GM12878 (cell line): Measurements from ENCODE around the gene PAX4. TPM values are rescaled to one million over a fixed set of nuclear protein-coding genes. Genes with fewer than 3 reads are reported as not detected.
A peak's percentile ranks its signal among the peaks of the same experiment; 100 is the strongest.

ENCODE experiments used
- CREM ChIP-seq: IDR thresholded peaks from 2 replicates; pipeline ENCODE4 v1.6.1; 2014; ENCODE audit warnings: antibody characterized with exemption, low read depth
- E2F4 ChIP-seq: IDR thresholded peaks from 2 replicates; pipeline ENCODE4 v1.6.1; 2012; ENCODE audit warnings: low read depth, low read length, improper control_type of control experiment
- EZH2 ChIP-seq: IDR thresholded peaks from 2 replicates; pipeline ENCODE4 v1.6.1; 2012; ENCODE audit warnings: low read depth, mild to moderate bottlenecking, control low read depth, inconsistent platforms, low read length, borderline replicate concordance; ENCODE audit not compliant: control insufficient read depth
- MAX ChIP-seq: IDR thresholded peaks from 2 replicates; pipeline ENCODE4 v1.6.1; 2012; ENCODE audit warnings: low read depth, low read length, improper control_type of control experiment
- MXI1 ChIP-seq: fragments of 150-350 bp; IDR thresholded peaks from 2 replicates; pipeline ENCODE4 v1.6.1; 2011; ENCODE audit warnings: low read depth, mild to moderate bottlenecking, inconsistent platforms, low read length, improper control_type of control experiment
- NFYA ChIP-seq: IDR thresholded peaks from 2 replicates; pipeline ENCODE4 v1.6.1; 2011; ENCODE audit warnings: low read depth, mild to moderate bottlenecking, low read length, improper control_type of control experiment, borderline replicate concordance
- NFYB ChIP-seq: IDR thresholded peaks from 2 replicates; pipeline ENCODE4 v1.6.1; 2011; ENCODE audit warnings: low read depth, mild to moderate bottlenecking, low read length, improper control_type of control experiment, moderate library complexity; ENCODE audit not compliant: insufficient read depth
- NR2F1 ChIP-seq: fragments of 450-650 bp; conservative IDR thresholded peaks from 2 replicates; pipeline ENCODE4 v1.6.1; 2017; ENCODE audit warnings: mild to moderate bottlenecking
- NRF1 ChIP-seq: conservative IDR thresholded peaks from 2 replicates; pipeline ENCODE4 v1.6.1; 2011; ENCODE audit warnings: mild to moderate bottlenecking, low read depth, low read length, improper control_type of control experiment
- PBX3 ChIP-seq: IDR thresholded peaks from 2 replicates; pipeline ENCODE4 v1.6.1; 2011; ENCODE audit warnings: mild to moderate bottlenecking, low read depth, low read length, moderate library complexity; ENCODE audit not compliant: insufficient replicate concordance
- PKNOX1 ChIP-seq: fragments of 450-650 bp; IDR thresholded peaks from 2 replicates; pipeline ENCODE4 v1.6.1; 2016; ENCODE audit warnings: mild to moderate bottlenecking
- RUNX3 ChIP-seq: IDR thresholded peaks from 2 replicates; pipeline ENCODE4 v1.6.1; 2012; ENCODE audit warnings: low read length, inconsistent platforms
- SMAD5 ChIP-seq: IDR thresholded peaks from 2 replicates; pipeline ENCODE4 v1.6.1; 2016; ENCODE audit warnings: antibody characterized with exemption, low read depth
- SP1 ChIP-seq: IDR thresholded peaks from one replicate; pipeline ENCODE4 v1.6.1; 2011; ENCODE audit warnings: low read depth, low read length
- SRF ChIP-seq, 2 experiments: IDR thresholded peaks; 2 replicates each; pipeline ENCODE4 v1.6.1; 2011; ENCODE audit warnings: low read depth in 2 of 2, low read length in 2 of 2, mild to moderate bottlenecking in 1 of 2, moderate library complexity in 1 of 2
- STAT3 ChIP-seq: IDR thresholded peaks from 2 replicates; pipeline ENCODE4 v1.6.1; 2011; ENCODE audit warnings: low read depth, low read length, improper control_type of control experiment
- TAF1 ChIP-seq: IDR thresholded peaks from 2 replicates; pipeline ENCODE4 v1.6.1; 2011; ENCODE audit warnings: mild to moderate bottlenecking, low read depth, low read length, borderline replicate concordance
- TARDBP ChIP-seq: IDR thresholded peaks from 2 replicates; pipeline ENCODE4 v1.6.1; 2016; ENCODE audit warnings: borderline replicate concordance
- ZBTB4 ChIP-seq: fragments of 450-650 bp; formaldehyde crosslinking; IDR thresholded peaks from 2 replicates; pipeline ENCODE4 v1.4.0; 2022; ENCODE audit warnings: mild to moderate bottlenecking, moderate library complexity
- ZNF217 ChIP-seq: fragments of 450-650 bp; IDR thresholded peaks from 2 replicates; pipeline ENCODE4 v1.6.1; 2017; ENCODE audit warnings: antibody characterized with exemption, mild to moderate bottlenecking
- ZNF274 ChIP-seq: IDR thresholded peaks from one replicate; pipeline ENCODE4 v1.8.0; 2011; ENCODE audit not compliant: insufficient read length, insufficient read depth
- ZNF384 ChIP-seq: IDR thresholded peaks from 2 replicates; pipeline ENCODE4 v1.6.1; 2012; ENCODE audit warnings: low read depth, mild to moderate bottlenecking, low read length, improper control_type of control experiment, borderline replicate concordance
- polyA plus RNA-seq, 11 experiments: library from polyadenylated mRNA; depleted of rRNA in 4 of 11; unstranded in 6 of 11; stranded (reverse) in 5 of 11; fragments of >200 nt; fragmentation: Nextera tagmentation in 4 of 11; fragmentation: Illumina TruSeq in 1 of 11; extraction: Ambion mirVana in 4 of 11; extraction: Trizol in 1 of 11; gene quantifications; 1 replicate in 1 of 11; 2 replicates in 10 of 11; pipeline versions ENCODE4 v1.2.1 to v1.2.3, GENCODE V29; 2011 to 2016; ENCODE audit warnings: inconsistent platforms in 2 of 11, missing spikeins in 2 of 11, low read depth in 1 of 11
- total RNA-seq, 4 experiments: library from RNA; depleted of rRNA in 3 of 4; stranded (reverse); fragments of >200 nt in 3 of 4; fragmentation: Illumina TruSeq in 1 of 4; extraction: Trizol in 1 of 4; gene quantifications; 2 replicates each; pipeline versions ENCODE4 v1.2.1 to v1.2.3, GENCODE V29; 2013 to 2021

PAX4 gene
- total and polyA plus RNA-seq, 10 of the 15 experiments (the other 5 are each of a cell fraction or from before 2014, with no cell fraction given) = 0.27 TPM; not detected in 9

GRCh38 chr7:127651556-127652332 is 33.8 kb upstream of the PAX4 start, which contains the start of gene SND1 (continued):
- TF ChIP-seq TARDBP (0 out of 2 replicates have a peak, but pooled peaks have one; percentile 53), PBX3 (peak; percentile 44), E2F4 (peak; percentile 21; the same call in 1 of the 2 replicates), ZBTB4 (no peak), ZNF274 (no peak), TAF1 (peak; percentile 81), STAT3 (no peak), RUNX3 (no peak), NFYA (peak; percentile 35), ZNF217 (no peak), SRF (IDR thresholded peaks at IDR 0.05; ENCODE audit: low read depth in 2 of 2, low read length in 2 of 2) (peak; percentile 97 to 98), CREM (peak; percentile 78), SP1 (peak; percentile 85), PKNOX1 (peak; percentile 86), NR2F1 (peak; percentile 88), ZNF384 (no peak), MAX (peak; percentile 80; the same call in 1 of the 2 replicates), NRF1 (peak; percentile 70), EZH2 (no peak), MXI1 (peak; percentile 98), SMAD5 (peak; percentile 75), NFYB (peak; percentile 99)
